Activated T-cell treated with anti-CD3 and anti-CD28 coated beads for 48 hours (primary cell): ENCODE results near the gene CCL24.
A peak's percentile ranks its signal among the peaks of the same experiment; 100 is the strongest.
"Not testable (repeated sequence)": the region's sequence is repeated elsewhere in the genome, so short reads cannot be mapped to it uniquely, and the experiment has no call there.

Source experiments
- DNase-seq: peaks from one replicate; pipeline ENCODE4 v3.0.0-alpha.2; 2020; ENCODE audit warnings: low read depth

CCL24 gene

GRCh38 chr7:75780647-75781273 lies 32.8 kb downstream of the CCL24 start:
- not testable (repeated sequence) for DNase-seq

- not testable (repeated sequence) for DNase-seq
Observed at GRCh38 chr7:75779516-75779915, 34.1 kb downstream of the CCL24 start.

- not testable (repeated sequence) for DNase-seq
Observed at GRCh38 chr7:75779035-75779434, 34.6 kb downstream of the CCL24 start.

- peak; percentile 44 for DNase-seq
Observed at GRCh38 chr7:75776295-75776971, 37.2 kb downstream of the CCL24 start.

GRCh38 chr7:75773958-75774357 lies 39.6 kb downstream of the CCL24 start:
- DNase-seq: not testable (repeated sequence)

GRCh38 chr7:75772081-75773077 lies 41.2 kb downstream of the CCL24 start, which contains the start of gene CCL26:
TSS of gene CCL26 (minus strand) at chr7:75772211. CDS start at chr7:75772176, 35 bp downstream.
- DNase-seq: no peak

GRCh38 chr7:75771224-75771623 lies 42.4 kb downstream of the CCL24 start:
- DNase-seq: no peak

- no peak for DNase-seq
Observed at GRCh38 chr7:75762350-75762917, 51.2 kb downstream of the CCL24 start.

- DNase-seq: not testable (repeated sequence)
Observed at GRCh38 chr7:75761801-75762200, 51.8 kb downstream of the CCL24 start.
